Measurements from ENCODE around the gene OR6X1. TPM values are rescaled to one million over a fixed set of nuclear protein-coding genes. Genes with fewer than 3 reads are reported as not detected.

OR6X1 gene
- total RNA-seq, 2 experiments from 2014 or later, result not detected

DNA sequence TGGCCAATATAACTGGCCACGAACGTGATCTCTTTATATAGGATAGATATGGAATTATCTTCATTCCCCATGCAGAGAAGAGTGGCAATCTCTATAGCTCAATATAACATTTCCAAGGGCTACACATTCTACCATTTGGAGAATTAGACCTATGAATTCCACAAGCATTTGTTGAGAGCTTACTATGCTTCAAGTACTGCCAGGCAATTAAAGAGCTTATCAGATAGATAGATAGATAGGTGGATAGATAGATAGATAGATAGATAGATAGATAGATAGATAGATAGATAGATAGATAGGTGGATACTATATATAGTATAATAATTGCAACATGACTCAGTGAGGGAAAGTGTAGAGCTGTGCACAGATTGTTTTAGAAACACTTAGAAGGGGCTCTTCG lies 1.5 kb upstream of the OR6X1 start:
- TF ChIP-seq, protein P1, sequence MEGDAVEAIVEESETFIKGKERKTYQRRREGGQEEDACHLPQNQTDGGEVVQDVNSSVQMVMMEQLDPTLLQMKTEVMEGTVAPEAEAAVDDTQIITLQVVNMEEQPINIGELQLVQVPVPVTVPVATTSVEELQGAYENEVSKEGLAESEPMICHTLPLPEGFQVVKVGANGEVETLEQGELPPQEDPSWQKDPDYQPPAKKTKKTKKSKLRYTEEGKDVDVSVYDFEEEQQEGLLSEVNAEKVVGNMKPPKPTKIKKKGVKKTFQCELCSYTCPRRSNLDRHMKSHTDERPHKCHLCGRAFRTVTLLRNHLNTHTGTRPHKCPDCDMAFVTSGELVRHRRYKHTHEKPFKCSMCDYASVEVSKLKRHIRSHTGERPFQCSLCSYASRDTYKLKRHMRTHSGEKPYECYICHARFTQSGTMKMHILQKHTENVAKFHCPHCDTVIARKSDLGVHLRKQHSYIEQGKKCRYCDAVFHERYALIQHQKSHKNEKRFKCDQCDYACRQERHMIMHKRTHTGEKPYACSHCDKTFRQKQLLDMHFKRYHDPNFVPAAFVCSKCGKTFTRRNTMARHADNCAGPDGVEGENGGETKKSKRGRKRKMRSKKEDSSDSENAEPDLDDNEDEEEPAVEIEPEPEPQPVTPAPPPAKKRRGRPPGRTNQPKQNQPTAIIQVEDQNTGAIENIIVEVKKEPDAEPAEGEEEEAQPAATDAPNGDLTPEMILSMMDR (conservative IDR thresholded peaks at IDR 0.05; ENCODE audit: low read length), result no peak
- no peak for TF ChIP-seq EZH2phosphoT487 (IDR thresholded peaks at IDR 0.05; ENCODE audit: borderline replicate concordance, low read depth, low read length)
- ChIA-PET POLR2A (interaction anchor here (1.2 kb wide), 1 partner anchor 12 kb away, joined by 3 read pairs; no protein-coding TSS in a partner anchor), CTCF (ENCODE audit: unreplicated experiment) (no interaction called here)
- no peaks in the 10 kb centered on the region for H3K4me1 ChIP-seq (ENCODE audit: insufficient read depth, low read length, poor library complexity, severe bottlenecking)
- no peak overlapping the region for H2AFZ ChIP-seq (ENCODE audit: low read length)
- no peak overlapping the region for H3K4me2 ChIP-seq (ENCODE audit: low read length)
- H3K27ac ChIP-seq (ENCODE audit: low read depth, low read length, poor library complexity, severe bottlenecking), result no peak overlapping the region
- no peaks in the 10 kb centered on the region for H3K9me2 ChIP-seq (ENCODE audit: insufficient read depth, low read length)
- no peak for DNase-seq (ENCODE audit: low spot score)
- no TSS peak for BruUV-seq (replicated peaks)
- no peaks in the 10 kb centered on the region for H3K9me3 ChIP-seq (ENCODE audit: low read length)
- no peaks in the 10 kb centered on the region for H4K20me1 ChIP-seq (ENCODE audit: insufficient read depth, low read length)
- intact Hi-C loops (cut with micrococcal nuclease; ENCODE audit: unreplicated experiment), result no loop called here
- no peaks in the 10 kb centered on the region for H3K79me2 ChIP-seq (ENCODE audit: insufficient read depth, low read depth, low read length)
- H3K4me3 ChIP-seq (ENCODE audit: low read depth, low read length, poor library complexity, severe bottlenecking), result no peak overlapping the region
- H3K36me3 ChIP-seq (ENCODE audit: insufficient read depth, low read length), result no peaks in the 10 kb centered on the region

DNA sequence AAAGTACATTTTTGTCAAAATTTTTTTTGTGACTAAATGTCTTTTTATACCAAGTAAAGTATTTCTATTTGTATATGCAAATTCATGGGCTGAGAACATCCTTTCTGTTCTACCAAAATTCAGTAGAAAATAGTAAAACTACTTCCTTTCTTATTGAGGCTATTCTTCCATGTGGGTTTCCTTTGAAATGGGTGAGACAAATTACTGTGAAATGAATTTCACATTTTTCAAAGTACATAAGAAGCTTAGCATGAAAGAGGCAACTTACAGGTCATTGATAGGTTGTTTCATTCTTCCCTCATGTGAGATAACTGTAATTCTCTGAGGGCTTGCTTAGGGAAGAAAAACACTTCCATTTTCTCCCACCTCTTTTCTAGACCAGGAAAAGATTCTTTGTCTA lies 1.0 kb upstream of the OR6X1 start:
- no peak overlapping the region for H3K4me2 ChIP-seq (ENCODE audit: low read length)
- H3K4me3 ChIP-seq (ENCODE audit: low read depth, low read length, poor library complexity, severe bottlenecking), result no peak overlapping the region
- no peaks in the 10 kb centered on the region for H3K9me2 ChIP-seq (ENCODE audit: insufficient read depth, low read length)
- no peak overlapping the region for H3K27ac ChIP-seq (ENCODE audit: low read depth, low read length, poor library complexity, severe bottlenecking)
- no peaks in the 10 kb centered on the region for H3K79me2 ChIP-seq (ENCODE audit: insufficient read depth, low read depth, low read length)
- no peaks in the 10 kb centered on the region for H3K36me3 ChIP-seq (ENCODE audit: insufficient read depth, low read length)
- TF ChIP-seq EZH2phosphoT487 (IDR thresholded peaks at IDR 0.05; ENCODE audit: borderline replicate concordance, low read depth, low read length), result no peak
- TF ChIP-seq, protein P1 (conservative IDR thresholded peaks at IDR 0.05; ENCODE audit: low read length), result no peak
- no peaks in the 10 kb centered on the region for H3K4me1 ChIP-seq (ENCODE audit: insufficient read depth, low read length, poor library complexity, severe bottlenecking)
- intact Hi-C loops (cut with micrococcal nuclease; ENCODE audit: unreplicated experiment), result no loop called here
- BruUV-seq (replicated peaks), result no TSS peak
- no peak overlapping the region for H2AFZ ChIP-seq (ENCODE audit: low read length)
- no peak for DNase-seq (ENCODE audit: low spot score)
- ChIA-PET POLR2A (interaction anchor here (1.2 kb wide), 1 partner anchor 12 kb away, joined by 3 read pairs; no protein-coding TSS in a partner anchor), CTCF (ENCODE audit: unreplicated experiment) (no interaction called here)
- H3K9me3 ChIP-seq (ENCODE audit: low read length), result no peaks in the 10 kb centered on the region
- H4K20me1 ChIP-seq (ENCODE audit: insufficient read depth, low read length), result no peaks in the 10 kb centered on the region

DNA sequence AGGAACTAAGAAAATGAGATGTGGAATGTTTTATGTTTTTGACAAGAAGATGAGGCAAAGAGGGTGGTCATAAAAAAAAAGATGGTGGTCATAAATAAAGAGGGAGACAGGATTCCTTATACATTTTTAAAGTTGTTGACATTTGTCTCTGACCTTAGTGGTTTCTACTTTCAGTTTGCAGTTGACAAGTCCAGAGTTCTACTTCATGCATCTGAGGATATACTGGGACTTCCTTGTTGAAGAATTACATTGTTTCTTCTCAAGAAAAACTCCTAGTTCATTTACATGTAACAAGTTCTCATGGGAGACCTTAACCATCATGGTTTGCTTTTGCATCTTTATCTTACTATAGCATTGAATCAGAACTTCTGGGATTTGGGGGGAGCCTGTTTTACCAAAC lies 1.2 kb downstream of the OR6X1 start:
- ChIA-PET CTCF (ENCODE audit: unreplicated experiment) (no interaction called here), POLR2A (interaction anchor here (0.5 to 0.7 kb wide), 2 partner anchors 9 to 10 kb away, joined by 3 read pairs; no protein-coding TSS in a partner anchor)
- no peaks in the 10 kb centered on the region for H3K9me2 ChIP-seq (ENCODE audit: insufficient read depth, low read length)
- H3K4me2 ChIP-seq (ENCODE audit: low read length), result no peak overlapping the region
- DNase-seq (ENCODE audit: low spot score), result no peak
- H4K20me1 ChIP-seq (ENCODE audit: insufficient read depth, low read length), result no peaks in the 10 kb centered on the region
- no peak overlapping the region for H3K4me3 ChIP-seq (ENCODE audit: low read depth, low read length, poor library complexity, severe bottlenecking)
- H3K9me3 ChIP-seq (ENCODE audit: low read length), result no peaks in the 10 kb centered on the region
- no peak overlapping the region for H3K27ac ChIP-seq (ENCODE audit: low read depth, low read length, poor library complexity, severe bottlenecking)
- H3K4me1 ChIP-seq (ENCODE audit: insufficient read depth, low read length, poor library complexity, severe bottlenecking), result no peaks in the 10 kb centered on the region
- H3K36me3 ChIP-seq (ENCODE audit: insufficient read depth, low read length), result no peaks in the 10 kb centered on the region
- intact Hi-C loops (cut with micrococcal nuclease; ENCODE audit: unreplicated experiment), result no loop called here
- no peak for TF ChIP-seq EZH2phosphoT487 (IDR thresholded peaks at IDR 0.05; ENCODE audit: borderline replicate concordance, low read depth, low read length)
- TF ChIP-seq, protein P1 (conservative IDR thresholded peaks at IDR 0.05; ENCODE audit: low read length), result no peak
- H3K79me2 ChIP-seq (ENCODE audit: insufficient read depth, low read depth, low read length), result no peaks in the 10 kb centered on the region
- no peak overlapping the region for H2AFZ ChIP-seq (ENCODE audit: low read length)
- BruUV-seq (replicated peaks), result no TSS peak
